GM18868 (cell line): ENCODE measurements around the gene POC5.

Source experiments
- ATAC-seq: cut with Tn5 transposase; IDR thresholded peaks from one replicate; pipeline ENCODE4 v1.9.1; 2021; ENCODE audit warnings: mild to moderate bottlenecking, moderate library complexity; ENCODE audit not compliant: unreplicated experiment

Gene POC5

GRCh38 chr5:75660678-75661465 lies 56.4 kb downstream of the POC5 start:
- ATAC-seq: no peak

GRCh38 chr5:75659791-75660450 lies 57.3 kb downstream of the POC5 start:
- no peak for ATAC-seq

DNA sequence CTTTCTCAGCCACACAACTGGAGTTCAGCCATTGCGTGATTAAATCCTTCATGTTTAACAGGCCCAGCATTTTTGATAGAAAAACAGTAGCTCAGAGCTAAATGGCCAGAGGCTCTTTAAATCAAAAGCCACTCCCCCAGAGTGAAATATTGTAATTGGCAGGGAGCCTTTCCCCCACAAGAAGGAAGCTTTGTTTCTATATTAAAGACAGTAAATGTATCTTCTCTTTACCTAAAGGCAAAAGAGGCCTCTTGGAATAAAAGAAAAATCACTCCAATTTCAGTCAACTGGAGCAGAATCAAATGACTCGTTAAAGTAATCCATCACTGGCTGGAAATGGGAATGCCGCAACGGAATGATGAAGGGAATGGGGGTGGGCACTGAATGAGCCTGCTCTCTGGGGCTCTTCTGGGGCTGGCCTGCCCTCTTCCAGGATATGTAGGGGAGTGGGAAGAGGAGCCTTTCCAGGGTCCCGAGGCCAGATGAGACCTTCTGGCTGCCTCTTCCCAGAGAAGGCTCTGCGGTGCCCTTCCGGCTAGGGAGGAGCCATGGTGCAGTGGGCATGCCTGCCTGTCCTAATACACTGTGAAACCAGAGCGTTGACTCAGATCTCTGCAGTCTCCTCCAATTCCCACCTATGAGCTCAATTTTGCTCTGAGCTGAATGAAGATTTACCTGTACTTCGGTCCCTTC lies 60.8 kb downstream of the POC5 start:
- no peak for ATAC-seq

DNA sequence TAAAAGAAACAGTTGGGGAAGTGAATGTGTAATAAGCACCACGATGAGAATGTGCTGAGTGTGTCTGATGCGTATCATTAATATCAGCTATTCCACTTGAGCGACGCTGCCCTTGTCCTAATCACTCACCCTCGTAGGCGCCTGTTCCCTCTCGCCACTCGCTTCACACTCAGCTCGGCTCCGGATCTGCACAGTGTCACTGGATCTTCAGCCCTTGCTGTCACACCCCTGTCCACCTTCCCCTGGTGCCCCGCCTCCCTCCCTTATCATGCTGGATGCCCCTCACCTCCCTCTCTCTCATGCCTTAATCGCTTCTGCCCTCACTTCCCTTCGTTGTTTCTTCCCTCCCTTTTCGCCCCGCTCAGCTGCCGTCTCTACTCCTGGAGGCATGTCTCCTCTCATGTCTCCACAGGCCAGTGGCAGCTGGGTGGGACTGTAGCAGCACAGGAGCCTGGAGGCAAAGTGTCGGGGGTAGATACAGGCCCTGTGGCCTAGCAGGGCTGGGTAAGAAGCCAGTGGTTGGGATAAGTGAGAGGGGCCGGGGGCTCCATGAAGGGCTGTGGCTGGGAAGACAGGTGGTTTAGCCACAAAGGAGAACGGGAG lies 62.4 kb downstream of the POC5 start:
- no peak for ATAC-seq

GRCh38 chr5:75653521-75653920 lies 63.7 kb downstream of the POC5 start:
- ATAC-seq: no peak

- ATAC-seq: no peak
Measured at GRCh38 chr5:75651575-75652238, 65.5 kb downstream of the POC5 start.

DNA sequence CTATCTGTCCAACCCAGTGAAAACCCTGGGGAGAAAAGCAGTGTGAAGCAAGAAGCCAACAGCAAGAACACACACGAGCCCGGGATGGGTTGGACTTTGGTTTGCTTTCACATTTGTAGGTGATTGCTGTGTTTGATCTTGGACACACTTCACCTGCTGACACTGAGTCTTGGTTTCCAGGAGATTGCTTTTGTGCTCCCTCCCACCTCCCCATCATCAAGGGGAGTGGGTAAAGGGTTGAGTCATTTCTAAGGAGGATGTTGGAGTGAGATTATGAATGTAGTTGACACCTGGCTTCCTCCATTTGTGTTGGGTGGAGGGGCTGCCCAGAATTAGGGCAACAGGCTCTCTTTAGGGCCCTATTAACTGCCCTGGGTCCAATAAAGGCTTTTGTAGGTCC lies 68.5 kb downstream of the POC5 start:
- ATAC-seq: peak; percentile 52

DNA sequence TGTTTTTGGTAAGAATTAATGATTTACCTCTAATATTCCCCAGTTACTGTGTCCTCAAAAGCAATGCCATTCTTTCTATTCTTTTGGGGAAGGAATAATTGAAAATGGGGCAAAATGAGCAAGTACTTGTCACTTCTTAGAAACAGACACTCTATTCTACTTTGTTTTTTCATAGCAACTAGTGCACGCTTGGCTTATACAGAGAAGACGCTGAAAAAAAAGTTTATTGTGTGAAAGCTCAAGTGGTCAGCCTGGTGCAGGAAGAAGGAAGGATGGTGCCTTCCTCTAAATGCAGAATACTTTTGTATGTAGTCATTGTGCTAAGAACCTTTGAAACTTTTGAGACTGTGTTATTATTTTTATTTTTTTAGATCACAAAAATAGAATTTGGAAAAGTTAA lies 76.4 kb downstream of the POC5 start:
- ATAC-seq: no peak

DNA sequence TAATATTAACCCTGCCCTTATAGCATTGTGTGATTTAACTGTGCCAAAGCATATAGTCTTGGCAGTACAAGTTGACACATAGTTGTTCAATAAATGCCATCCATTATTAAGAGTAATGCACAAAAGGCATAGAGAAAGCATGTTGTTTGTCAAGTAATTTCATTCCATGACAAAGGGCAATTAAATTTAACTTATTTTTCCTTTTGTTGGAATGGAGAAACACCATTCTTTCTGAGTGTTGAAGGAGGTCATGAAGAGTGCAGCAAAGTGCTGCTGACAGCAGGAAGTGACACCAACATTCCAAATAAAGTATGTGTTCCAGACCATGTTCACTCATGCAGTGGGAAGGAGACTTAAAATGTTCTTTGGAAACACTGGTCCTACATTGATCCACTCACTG lies 76.8 kb downstream of the POC5 start:
- ATAC-seq: no peak

DNA sequence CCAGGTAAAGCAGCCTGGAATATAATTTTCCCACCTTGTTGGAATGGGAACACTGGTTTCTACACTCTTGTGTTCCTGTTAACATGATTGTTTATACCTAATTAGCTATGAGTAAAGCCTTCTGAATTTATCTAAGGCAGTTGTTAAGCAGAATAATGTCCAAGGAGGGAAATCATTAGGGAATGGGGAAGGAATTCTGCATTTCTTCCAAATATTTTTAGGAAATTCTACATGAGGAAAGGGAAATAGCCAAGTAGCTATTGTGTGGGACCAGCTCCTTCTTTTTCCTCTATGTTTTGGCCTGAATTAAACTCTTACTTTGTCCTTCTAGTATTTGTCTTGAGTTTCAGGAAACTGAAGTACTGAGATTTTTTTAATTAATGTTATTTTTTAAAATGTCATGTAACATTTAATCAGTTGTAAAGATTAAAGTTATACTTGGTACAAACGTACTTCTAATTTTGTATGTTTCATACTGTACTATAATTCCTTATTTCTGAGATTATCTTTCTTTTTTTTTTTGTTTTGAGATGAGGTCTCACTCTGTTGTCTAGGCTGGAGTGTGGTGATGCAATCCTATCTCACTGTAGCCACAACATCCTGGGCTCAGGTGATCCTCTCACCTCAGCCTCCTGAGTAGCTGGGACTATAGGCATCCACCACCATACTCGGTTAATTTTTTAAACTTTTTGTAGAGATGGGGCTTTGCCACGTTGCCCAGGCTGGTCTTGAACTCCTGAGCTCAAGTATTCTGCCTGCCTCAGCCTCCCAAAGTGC lies 77.5 kb downstream of the POC5 start:
- ATAC-seq: no peak

GRCh38 chr5:75637949-75638348 lies 79.3 kb downstream of the POC5 start:
- no peak for ATAC-seq

GRCh38 chr5:75632321-75632720 lies 84.9 kb downstream of the POC5 start:
- ATAC-seq: no peak

DNA sequence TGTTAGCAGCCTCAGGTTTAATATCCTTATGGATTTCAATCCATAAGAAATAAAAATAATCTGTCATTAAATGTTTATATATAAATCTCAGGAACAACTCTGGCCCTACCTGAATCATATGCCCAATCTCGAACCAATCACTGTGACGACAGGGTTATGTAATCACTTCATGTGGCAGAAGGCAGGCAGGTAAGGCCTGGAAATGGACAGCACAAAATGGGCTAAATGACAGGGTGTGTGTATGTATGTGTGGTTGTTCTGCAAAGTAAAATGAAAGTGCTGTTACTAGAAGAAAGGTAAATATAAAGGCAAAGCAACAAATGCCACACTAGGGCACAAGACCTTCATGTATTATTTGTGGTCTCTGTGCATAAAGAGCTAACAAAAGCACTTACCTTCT lies 86.4 kb downstream of the POC5 start:
- no peak for ATAC-seq

DNA sequence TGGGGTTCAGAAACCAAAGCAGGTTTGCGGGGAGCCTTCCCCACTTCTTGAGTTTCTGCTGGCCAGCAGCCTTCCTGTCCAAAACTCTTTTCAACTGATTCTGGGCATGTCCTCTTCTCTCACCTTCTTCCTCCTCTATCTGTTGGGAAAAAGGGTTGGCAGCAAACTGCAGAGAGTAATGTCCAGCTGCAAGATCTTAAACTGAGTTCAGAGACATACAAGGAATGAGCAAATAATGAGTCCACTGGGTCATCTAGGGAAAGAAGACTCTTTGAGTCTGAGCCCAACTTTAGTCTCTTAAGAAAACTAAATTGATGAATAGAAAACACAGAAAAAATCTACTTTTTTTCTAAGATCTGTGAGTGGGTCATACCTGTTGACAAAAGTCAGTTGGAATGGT lies 89.4 kb downstream of the POC5 start:
- no peak for ATAC-seq

DNA sequence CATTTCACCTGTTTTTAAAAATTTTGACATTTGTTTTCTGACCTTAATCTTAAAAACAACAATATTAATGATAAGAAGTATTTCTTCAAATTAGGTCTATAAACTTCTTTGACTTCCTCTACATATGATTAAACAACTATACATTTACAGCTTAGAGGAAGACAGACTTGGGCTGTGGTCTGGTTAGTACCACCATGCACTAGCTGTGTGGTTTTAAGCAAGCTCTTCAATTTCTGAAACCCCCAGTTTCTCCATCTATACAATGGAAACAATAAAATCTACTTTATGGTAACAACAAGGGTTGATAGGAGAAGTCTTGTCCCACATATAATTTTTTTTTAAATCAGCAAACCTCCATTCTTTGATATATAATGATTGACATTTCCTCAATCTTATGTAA lies 90.3 kb downstream of the POC5 start:
- ATAC-seq: no peak
